Neuron (in vitro differentiated cells): Measurements from ENCODE around the gene LNX2.

ENCODE experiments used
- H2AFZ ChIP-seq: one replicate; pipeline ENCODE4 v1.6.1; 2013; ENCODE audit warnings: low read depth, mild to moderate bottlenecking, inconsistent platforms, low read length, moderate library complexity
- H3K27me3 ChIP-seq: one replicate; pipeline ENCODE4 v1.6.1; 2013; ENCODE audit warnings: low read length; ENCODE audit not compliant: insufficient read depth
- H3K36me3 ChIP-seq: one replicate; pipeline ENCODE4 v1.6.1; 2013; ENCODE audit warnings: low read length; ENCODE audit not compliant: insufficient read depth
- H3K4me1 ChIP-seq: one replicate; pipeline ENCODE4 v1.6.1; 2013; ENCODE audit warnings: low read length; ENCODE audit not compliant: insufficient read depth
- H3K4me3 ChIP-seq: 2 replicates; pipeline ENCODE4 v1.5.1; 2013; ENCODE audit warnings: mild to moderate bottlenecking, low read length, moderate library complexity
- H3K9me3 ChIP-seq: one replicate; pipeline ENCODE4 v1.6.1; 2013; ENCODE audit warnings: low read length

Gene LNX2

GRCh38 chr13:27562457-27562856 lies 57.9 kb downstream of the LNX2 start:
- no peak overlapping the region for H3K4me3 ChIP-seq
- no peaks in the 10 kb centered on the region for H3K27me3 ChIP-seq
- peaks cover 12% of the 10 kb centered on the region for H3K36me3 ChIP-seq
- H3K9me3 ChIP-seq = no peaks in the 10 kb centered on the region
- no peak overlapping the region for H2AFZ ChIP-seq
- H3K4me1 ChIP-seq = no peaks in the 10 kb centered on the region

DNA sequence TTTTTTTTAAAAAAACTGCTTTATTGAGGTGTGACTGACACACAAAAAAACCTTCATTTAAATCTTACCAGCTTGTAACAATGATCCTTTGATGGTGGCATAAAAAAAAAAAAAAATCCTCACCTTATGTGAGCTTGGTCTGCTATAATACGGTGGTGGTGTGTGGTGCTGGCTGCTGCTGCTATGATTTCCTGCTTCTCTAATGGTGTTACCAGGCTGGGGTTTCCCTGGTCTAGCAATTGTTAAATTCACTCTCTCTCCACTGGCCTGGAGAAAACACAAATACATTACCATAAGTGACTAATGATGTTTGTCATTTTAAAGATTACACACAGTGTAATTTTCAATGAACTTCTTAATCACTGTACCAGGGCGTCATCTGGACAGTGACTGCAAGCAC lies 60.6 kb downstream of the LNX2 start:
- H3K36me3 ChIP-seq = peaks cover 11% of the 10 kb centered on the region
- H3K27me3 ChIP-seq = no peaks in the 10 kb centered on the region
- no peaks in the 10 kb centered on the region for H3K4me1 ChIP-seq
- H2AFZ ChIP-seq = no peak overlapping the region
- H3K9me3 ChIP-seq = peaks cover 2% of the 10 kb centered on the region
- no peak overlapping the region for H3K4me3 ChIP-seq

DNA sequence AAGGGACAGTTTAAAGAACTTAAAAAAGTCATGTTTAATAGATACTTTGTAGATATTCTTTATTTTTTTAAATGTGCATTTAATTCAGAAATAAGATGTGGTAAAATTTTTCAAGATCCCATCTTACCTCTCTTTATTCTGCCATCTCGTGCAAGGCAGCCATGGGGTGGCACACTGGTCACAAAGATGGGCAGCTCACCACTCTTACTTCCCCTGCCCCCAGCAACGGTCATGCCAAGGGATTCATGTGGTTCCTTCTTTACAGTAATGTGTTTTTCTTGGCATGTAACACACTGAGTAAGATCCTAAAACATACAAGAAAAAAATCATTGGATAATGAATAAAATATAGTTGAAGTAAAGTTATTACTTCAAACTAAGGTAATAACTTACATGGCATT lies 64.2 kb downstream of the LNX2 start:
- peaks cover 2% of the 10 kb centered on the region for H3K9me3 ChIP-seq
- no peak overlapping the region for H3K4me3 ChIP-seq
- no peak overlapping the region for H2AFZ ChIP-seq
- H3K27me3 ChIP-seq = no peaks in the 10 kb centered on the region
- peaks cover 6% of the 10 kb centered on the region for H3K36me3 ChIP-seq
- no peaks in the 10 kb centered on the region for H3K4me1 ChIP-seq

GRCh38 chr13:27551562-27551961 lies 68.8 kb downstream of the LNX2 start:
- H3K36me3 ChIP-seq = peaks cover 8% of the 10 kb centered on the region
- H3K9me3 ChIP-seq = peaks cover 2% of the 10 kb centered on the region
- H3K4me3 ChIP-seq = no peak overlapping the region
- no peaks in the 10 kb centered on the region for H3K27me3 ChIP-seq
- no peak overlapping the region for H2AFZ ChIP-seq
- H3K4me1 ChIP-seq = no peaks in the 10 kb centered on the region

DNA sequence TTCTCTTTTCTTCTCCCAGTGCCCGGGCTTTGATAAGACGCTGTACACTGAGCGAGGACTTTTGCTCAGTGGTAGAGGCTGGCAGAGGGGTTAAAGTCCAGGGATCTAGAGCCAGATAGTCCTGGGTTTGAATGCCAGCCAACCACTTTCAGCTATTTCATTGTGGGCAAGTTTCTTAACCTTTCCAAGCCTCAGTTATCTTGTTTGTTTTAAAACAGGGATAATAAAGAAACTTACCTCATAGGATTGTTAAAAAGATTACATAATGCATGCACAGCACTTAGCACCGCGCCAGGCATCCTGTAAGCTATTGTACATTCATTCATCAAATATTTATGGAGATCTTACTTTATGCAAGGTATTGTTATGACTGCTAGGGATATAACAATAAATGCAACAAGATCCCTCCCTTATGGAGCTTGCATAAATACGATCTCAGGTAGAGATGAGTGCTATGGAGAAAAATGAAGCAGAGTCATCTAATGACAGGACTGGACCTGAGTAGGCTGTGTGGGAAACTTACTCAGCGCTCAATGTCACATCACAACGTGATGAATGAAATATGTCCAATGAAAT lies 70.8 kb downstream of the LNX2 start:
- Histone ChIP-seq H3K4me3 (no peak overlapping the region), H3K9me3 (no peaks in the 10 kb centered on the region), H2AFZ (no peak overlapping the region), H3K27me3 (no peaks in the 10 kb centered on the region), H3K4me1 (no peaks in the 10 kb centered on the region), H3K36me3 (peaks cover 2% of the 10 kb centered on the region)

GRCh38 chr13:27542220-27542619 lies 78.1 kb downstream of the LNX2 start:
- Histone ChIP-seq H3K27me3 (no peaks in the 10 kb centered on the region), H3K4me3 (no peak overlapping the region), H3K4me1 (peaks cover 16% of the 10 kb centered on the region), H2AFZ (no peak overlapping the region), H3K36me3 (no peaks in the 10 kb centered on the region), H3K9me3 (no peaks in the 10 kb centered on the region)

GRCh38 chr13:27541386-27541785 lies 78.9 kb downstream of the LNX2 start:
- Histone ChIP-seq H3K9me3 (no peaks in the 10 kb centered on the region), H3K27me3 (no peaks in the 10 kb centered on the region), H3K36me3 (no peaks in the 10 kb centered on the region), H2AFZ (no peak overlapping the region), H3K4me1 (peaks cover 16% of the 10 kb centered on the region), H3K4me3 (no peak overlapping the region)

- Histone ChIP-seq H2AFZ (no peak overlapping the region), H3K4me3 (no peak overlapping the region), H3K9me3 (no peaks in the 10 kb centered on the region), H3K27me3 (no peaks in the 10 kb centered on the region), H3K36me3 (no peaks in the 10 kb centered on the region), H3K4me1 (peaks cover 24% of the 10 kb centered on the region)
Observed at GRCh38 chr13:27536361-27537101, 83.8 kb downstream of the LNX2 start.

- H3K36me3 ChIP-seq = no peaks in the 10 kb centered on the region
- peaks cover 14% of the 10 kb centered on the region for H3K4me1 ChIP-seq
- H3K27me3 ChIP-seq = no peaks in the 10 kb centered on the region
- H3K4me3 ChIP-seq = no peak overlapping the region
- H2AFZ ChIP-seq = no peak overlapping the region
- no peaks in the 10 kb centered on the region for H3K9me3 ChIP-seq
Observed at GRCh38 chr13:27535546-27535945, 84.8 kb downstream of the LNX2 start.

- Histone ChIP-seq H3K27me3 (no peaks in the 10 kb centered on the region), H3K36me3 (no peaks in the 10 kb centered on the region), H3K4me3 (no peak overlapping the region), H3K4me1 (peaks cover 9% of the 10 kb centered on the region), H2AFZ (no peak overlapping the region), H3K9me3 (no peaks in the 10 kb centered on the region)
Observed at GRCh38 chr13:27534981-27535380, 85.3 kb downstream of the LNX2 start.

DNA sequence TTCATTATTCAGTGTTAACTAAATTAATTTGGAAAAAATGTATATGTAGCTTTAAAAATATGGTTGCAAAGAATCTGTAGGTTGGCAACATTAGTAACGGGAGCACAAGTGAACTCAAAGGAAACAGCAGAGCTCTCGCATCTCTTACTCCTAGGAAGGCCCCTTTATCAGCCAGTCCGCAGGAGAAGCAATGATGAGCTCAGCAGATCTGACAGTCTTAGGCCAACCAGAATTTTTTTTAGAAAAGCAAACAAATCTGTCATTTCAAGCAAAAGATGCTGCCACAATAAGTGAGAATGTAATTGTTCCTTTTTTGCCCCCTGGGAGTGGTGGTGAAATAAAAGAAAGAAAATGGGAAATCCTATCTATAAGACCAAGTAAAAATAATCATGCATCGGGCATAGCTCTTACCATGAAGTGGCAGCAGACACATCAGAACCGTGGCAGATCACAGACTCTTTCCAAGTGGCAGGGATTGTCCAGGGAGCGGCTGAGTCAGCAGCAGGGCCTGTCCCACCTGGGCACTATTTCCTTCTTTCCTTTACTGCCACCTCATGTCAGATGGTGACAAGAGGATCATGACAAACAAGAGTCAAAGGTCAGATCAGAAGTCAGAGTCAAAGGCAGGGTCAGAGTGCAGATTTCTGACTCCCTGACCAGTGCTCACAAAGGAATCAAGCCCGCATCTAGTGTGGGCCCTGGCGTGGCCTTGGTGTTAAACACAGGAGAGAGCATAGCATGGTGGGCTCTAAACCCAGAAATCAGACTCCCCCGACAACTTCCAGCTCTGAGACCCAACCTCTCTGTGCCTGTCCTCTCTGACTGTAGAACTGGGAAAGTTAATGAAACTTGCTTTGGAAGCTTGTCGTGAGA lies 86.0 kb downstream of the LNX2 start:
- Histone ChIP-seq H3K36me3 (no peaks in the 10 kb centered on the region), H3K4me1 (peaks cover 9% of the 10 kb centered on the region), H3K4me3 (no peak overlapping the region), H3K9me3 (no peaks in the 10 kb centered on the region), H2AFZ (no peak overlapping the region), H3K27me3 (no peaks in the 10 kb centered on the region)

GRCh38 chr13:27533155-27533643 lies 87.1 kb downstream of the LNX2 start:
- Histone ChIP-seq H3K27me3 (no peaks in the 10 kb centered on the region), H3K4me3 (peak overlapping the region; percentile 39), H3K36me3 (no peaks in the 10 kb centered on the region), H3K4me1 (peaks cover 9% of the 10 kb centered on the region), H3K9me3 (peaks cover 3% of the 10 kb centered on the region), H2AFZ (peak overlapping the region; percentile 74)

- H3K36me3 ChIP-seq = no peaks in the 10 kb centered on the region
- peaks cover 3% of the 10 kb centered on the region for H3K9me3 ChIP-seq
- H3K4me1 ChIP-seq = peaks cover 10% of the 10 kb centered on the region
- H2AFZ ChIP-seq = no peak overlapping the region
- no peaks in the 10 kb centered on the region for H3K27me3 ChIP-seq
- H3K4me3 ChIP-seq = no peak overlapping the region
Observed at GRCh38 chr13:27528908-27529307, 91.4 kb downstream of the LNX2 start.
